Brain microvascular endothelial cell (primary cell): ENCODE data around the gene PAM.

ENCODE experiments used
- DNase-seq: peaks from one replicate; pipeline ENCODE4 v3.0.0-alpha.2; 2020
- H3K27ac ChIP-seq: fragments of 250-450 bp; sonication (Bioruptor Pico); 2 replicates; pipeline ENCODE4 v1.5.1; 2020; ENCODE audit warnings: mild to moderate bottlenecking, moderate library complexity
- H3K27me3 ChIP-seq: fragments of 250-450 bp; sonication (Bioruptor Pico); replicated peaks from 2 replicates; pipeline ENCODE4 v1.5.1; 2020; ENCODE audit warnings: mild to moderate bottlenecking
- H3K36me3 ChIP-seq: fragments of 250-450 bp; sonication (Bioruptor Pico); replicated peaks from 2 replicates; pipeline ENCODE4 v1.5.1; 2020; ENCODE audit warnings: mild to moderate bottlenecking
- H3K4me3 ChIP-seq: 2 replicates; pipeline ENCODE4 v1.5.1; 2011; ENCODE audit warnings: low read depth, mild to moderate bottlenecking, control low read depth, low read length, moderate library complexity
- CTCF ChIP-seq: IDR thresholded peaks from 2 replicates; pipeline ENCODE4 v1.5.1; 2011; ENCODE audit warnings: low read depth, mild to moderate bottlenecking, moderate library complexity, low read length, control low read depth, inconsistent platforms; ENCODE audit errors: missing control alignments
- in situ Hi-C: cut with HindIII; loops from 2 replicates; pipeline ENCODE4 v1.10.0; 2017; ENCODE audit warnings: low sequenced_read_pairs, low pct_ligation_motif_present

PAM gene

GRCh38 chr5:102981957-102982635, 227.0 kb downstream of the PAM start:
- in situ Hi-C loops: no loop called here
- Histone ChIP-seq H3K27ac (no peak overlapping the region), H3K4me3 (no peak overlapping the region), H3K36me3 (no peaks in the 10 kb centered on the region), H3K27me3 (no peaks in the 10 kb centered on the region)
- no peak for TF ChIP-seq CTCF
- no peak for DNase-seq

GRCh38 chr5:102986074-102986473, 231.0 kb downstream of the PAM start:
- H3K27me3 ChIP-seq: no peaks in the 10 kb centered on the region
- no peak for TF ChIP-seq CTCF
- no peak overlapping the region for H3K27ac ChIP-seq
- no peak for DNase-seq
- H3K4me3 ChIP-seq: no peak overlapping the region
- no peaks in the 10 kb centered on the region for H3K36me3 ChIP-seq
- in situ Hi-C loops: no loop called here

GRCh38 chr5:102988459-102988858, 233.4 kb downstream of the PAM start:
- H3K27me3 ChIP-seq: no peaks in the 10 kb centered on the region
- TF ChIP-seq CTCF: no peak
- H3K36me3 ChIP-seq: no peaks in the 10 kb centered on the region
- no peak overlapping the region for H3K27ac ChIP-seq
- no peak for DNase-seq
- in situ Hi-C loops: no loop called here
- H3K4me3 ChIP-seq: no peak overlapping the region

- no peak for TF ChIP-seq CTCF
- Histone ChIP-seq H3K36me3 (no peaks in the 10 kb centered on the region), H3K4me3 (no peak overlapping the region), H3K27me3 (no peaks in the 10 kb centered on the region), H3K27ac (no peak overlapping the region)
- DNase-seq: no peak
- in situ Hi-C loops: no loop called here
These were observed 236.7 kb downstream of the PAM start for GRCh38 chr5:102991802-102992201.

- no peak for DNase-seq
- TF ChIP-seq CTCF: no peak
- Histone ChIP-seq H3K36me3 (no peaks in the 10 kb centered on the region), H3K27ac (no peak overlapping the region), H3K4me3 (no peak overlapping the region), H3K27me3 (no peaks in the 10 kb centered on the region)
- in situ Hi-C loops: no loop called here
These were observed 241.0 kb downstream of the PAM start for GRCh38 chr5:102996011-102996575.

GRCh38 chr5:102998224-102998623, 243.1 kb downstream of the PAM start:
- no peaks in the 10 kb centered on the region for H3K27me3 ChIP-seq
- no peak overlapping the region for H3K4me3 ChIP-seq
- DNase-seq: no peak
- H3K36me3 ChIP-seq: no peaks in the 10 kb centered on the region
- TF ChIP-seq CTCF: no peak
- no peak overlapping the region for H3K27ac ChIP-seq
- in situ Hi-C loops: no loop called here
